NCI-H1105 treated with DMSO at 0.1 percent for 48 hours (cell line): Measurements from ENCODE around the gene FTH1.
A peak's percentile ranks its signal among the peaks of the same experiment; 100 is the strongest.
"Not testable (repeated sequence)": the region's sequence is repeated elsewhere in the genome, so short reads cannot be mapped to it uniquely, and the experiment has no call there.

ENCODE experiments used
- DNase-seq: peaks from one replicate; lab custom pipeline; 2025; lab: John Stamatoyannopoulos, UW

Gene FTH1

DNA sequence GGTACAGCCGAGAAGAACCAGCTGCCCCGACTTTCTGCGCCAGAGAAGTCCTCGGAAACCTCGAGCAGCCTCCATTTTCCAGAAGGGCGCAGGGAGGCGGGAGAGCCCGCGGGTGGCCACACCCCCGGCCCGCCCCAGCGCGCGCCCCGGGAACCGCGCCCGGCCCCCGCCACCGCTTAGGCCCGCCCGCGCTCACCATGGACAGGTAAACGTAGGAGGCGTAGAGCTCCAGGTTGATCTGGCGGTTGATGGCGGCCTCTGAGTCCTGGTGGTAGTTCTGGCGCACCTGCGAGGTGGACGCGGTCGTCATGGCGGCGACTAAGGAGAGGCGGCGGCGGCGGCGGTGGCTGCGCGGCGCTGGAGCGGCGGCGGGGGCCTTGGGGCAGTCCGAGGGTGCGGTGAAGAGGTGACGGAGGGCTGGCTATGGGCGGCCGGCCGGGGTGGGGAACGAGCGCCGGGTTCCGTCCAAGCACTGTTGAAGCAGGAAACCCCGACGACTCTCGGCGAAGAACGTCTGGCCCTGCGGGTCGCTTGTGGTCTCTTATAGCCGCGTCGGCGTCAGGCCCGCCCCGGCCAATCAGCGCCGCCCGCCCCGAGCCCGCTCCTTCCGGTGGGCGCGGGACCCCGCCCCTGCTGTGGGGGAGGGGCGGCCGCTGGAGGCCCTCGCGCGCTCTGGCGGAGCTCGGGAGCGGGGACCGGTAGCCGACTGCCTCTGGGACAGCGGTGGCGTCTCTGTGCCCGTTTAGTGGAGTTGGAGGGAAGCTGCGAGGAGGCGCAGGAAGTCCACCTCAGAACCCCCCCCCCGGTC, at the start of gene FTH1:
Gene FTH1 (minus strand): TSS at position 519 of the 808 bp plus-strand sequence. CDS start 209 bp downstream, at position 310.
- DNase-seq = peak; percentile 92

- DNase-seq = no peak
Measured at GRCh38 chr11:62015615-62016014, 48.2 kb upstream of the FTH1 start.

DNA sequence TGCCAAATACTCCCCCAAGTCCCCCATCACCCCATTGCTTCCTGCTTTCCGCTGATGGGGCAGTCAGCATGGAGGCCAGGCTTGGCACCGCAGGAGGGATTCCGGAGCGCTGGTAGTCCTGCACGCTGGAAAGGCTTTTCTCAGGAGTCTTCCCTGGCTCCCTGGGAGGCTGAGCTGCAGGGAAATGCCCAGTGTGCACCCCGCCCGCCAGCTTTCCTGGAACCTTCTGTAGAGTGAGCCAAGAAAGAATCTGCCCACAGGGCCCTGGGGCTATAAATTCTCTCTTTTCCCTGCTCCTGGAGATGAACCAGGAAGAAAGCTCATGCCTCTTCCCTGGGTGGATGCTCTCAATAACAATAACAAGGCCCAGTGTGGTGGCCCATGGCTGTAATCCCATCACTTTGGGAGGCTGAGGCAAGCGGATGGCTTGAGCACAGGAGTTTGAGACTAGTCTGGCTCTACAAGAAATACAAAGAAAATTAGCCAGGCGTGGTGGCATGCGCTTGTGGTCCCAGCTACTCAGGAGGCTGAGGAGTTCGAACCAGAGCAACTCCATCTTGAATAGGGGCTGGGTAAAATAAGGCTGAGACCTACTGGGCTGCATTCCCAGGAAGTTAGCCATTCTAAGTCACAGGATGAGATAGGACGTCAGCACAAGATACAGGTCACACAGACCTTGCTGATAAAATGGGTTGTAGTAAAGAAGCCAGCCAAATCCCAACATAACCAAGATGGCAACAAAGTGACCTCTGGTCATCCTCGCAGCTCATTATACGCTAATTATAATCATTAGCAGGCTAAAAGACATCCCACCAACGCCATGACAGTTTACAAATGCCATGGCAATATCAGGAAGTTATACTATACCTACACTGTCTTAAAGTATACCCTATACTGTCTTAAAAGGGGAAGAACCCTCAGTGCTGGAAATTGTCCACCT, 46.4 kb upstream of the FTH1 start:
- no peak for DNase-seq

- no peak for DNase-seq
Measured at GRCh38 chr11:62012832-62013461, 45.5 kb upstream of the FTH1 start.

DNA sequence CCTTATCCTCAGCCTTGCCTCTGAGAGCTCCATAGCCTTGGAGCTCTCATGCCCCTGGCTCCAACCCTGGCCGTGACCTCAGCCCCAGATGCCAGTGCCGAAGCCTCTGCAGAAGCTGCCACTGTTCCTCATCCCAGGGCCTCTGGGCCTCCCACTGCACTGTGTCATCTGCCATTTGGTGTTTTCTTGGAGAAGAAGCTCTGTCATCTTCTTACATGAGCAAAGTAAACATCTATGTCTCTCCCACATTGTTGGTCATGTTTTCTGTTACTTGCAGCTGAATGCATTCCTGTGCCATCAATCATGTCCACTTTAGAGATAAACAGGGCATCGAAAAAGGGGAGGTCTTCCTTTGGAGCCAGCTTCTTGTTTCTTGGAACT, 45.0 kb upstream of the FTH1 start:
- DNase-seq = no peak

- no peak for DNase-seq
Measured at GRCh38 chr11:62011881-62012280, 44.4 kb upstream of the FTH1 start.

DNA sequence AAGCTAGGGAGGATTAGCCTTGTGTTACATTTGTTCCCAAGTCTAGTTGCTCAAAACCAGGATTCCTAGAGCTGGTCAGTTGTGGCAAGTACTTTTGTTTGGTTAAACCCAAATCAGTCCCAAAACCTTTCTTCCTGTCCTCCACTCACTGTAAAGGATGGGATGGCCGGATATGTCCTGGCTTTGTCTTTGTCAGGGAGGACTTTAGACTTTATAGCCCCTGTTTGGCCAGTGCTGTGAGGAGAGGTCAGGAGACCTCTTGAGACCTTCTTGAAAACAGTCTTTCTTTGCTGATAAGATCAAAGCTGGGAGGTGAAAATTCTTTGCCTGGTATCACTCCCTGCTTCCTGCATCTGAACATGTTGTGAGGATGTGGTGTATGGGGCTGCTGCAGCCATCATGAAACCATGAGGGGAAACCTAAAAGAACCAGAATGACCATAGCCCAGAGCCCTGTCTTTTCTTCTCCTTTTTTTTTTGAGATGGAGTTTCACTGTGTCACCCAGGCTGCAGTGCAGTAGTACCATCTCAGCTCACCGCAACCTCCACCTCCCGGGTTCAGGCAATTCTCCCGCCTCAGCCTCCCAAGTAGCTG, 43.6 kb upstream of the FTH1 start:
- no peak for DNase-seq

DNA sequence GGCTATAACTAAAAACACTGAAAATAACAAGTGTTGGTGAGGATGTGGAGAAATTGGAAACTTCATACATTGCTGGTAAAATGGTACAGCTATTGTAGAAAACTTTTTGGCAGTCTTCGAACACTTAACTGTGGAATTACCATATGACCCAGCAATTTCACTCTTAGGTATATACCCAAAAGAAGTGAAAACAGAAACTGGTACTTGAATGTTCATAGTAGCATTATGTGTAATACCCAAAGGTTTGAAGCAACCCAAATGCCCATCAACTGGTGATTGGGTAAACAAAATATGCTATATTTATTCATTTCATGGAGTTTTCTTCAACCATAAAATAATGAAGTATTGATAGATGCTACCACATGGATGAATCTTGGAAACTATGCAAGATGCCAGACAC, 40.8 kb upstream of the FTH1 start:
- no peak for DNase-seq

DNA sequence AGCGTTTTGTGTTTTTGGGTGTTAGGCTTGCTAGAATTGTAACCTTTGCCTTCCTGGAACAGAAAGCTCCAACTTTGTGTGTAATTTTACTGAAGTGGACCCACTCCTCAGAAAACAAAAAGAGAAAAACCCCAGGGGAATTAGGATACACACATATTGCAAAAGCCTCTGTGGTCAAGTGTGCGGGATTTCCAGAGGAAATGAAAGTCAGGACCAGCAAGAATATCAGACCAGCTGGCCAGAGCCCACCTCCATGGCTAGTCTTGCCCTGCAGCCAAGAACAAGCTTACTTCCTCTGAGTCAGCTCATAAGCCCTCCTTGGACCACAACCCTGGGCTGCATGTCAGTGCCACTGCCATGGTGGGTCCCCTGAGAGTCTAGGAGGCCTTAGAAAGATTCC, 37.0 kb upstream of the FTH1 start:
- DNase-seq = no peak

DNA sequence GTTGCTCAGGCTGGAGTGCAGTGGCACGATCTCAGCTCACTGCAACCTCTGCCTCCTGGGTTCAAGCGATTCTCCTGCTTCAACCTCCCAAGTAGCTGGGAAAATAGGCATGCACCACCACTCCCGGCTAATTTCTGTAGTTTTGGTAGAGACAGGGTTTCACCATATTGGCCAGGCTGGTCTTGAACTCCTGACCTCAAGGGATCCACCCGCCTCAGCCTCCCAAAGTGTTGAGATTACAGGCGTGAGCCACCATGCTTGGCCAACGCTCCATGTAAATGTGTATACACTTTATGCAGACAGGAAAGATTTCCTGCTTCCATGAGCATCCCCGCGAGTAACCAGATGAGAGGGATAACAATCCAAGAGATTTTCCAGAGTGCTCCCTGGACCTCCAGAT, 34.8 kb upstream of the FTH1 start:
- DNase-seq = not testable (repeated sequence)

DNA sequence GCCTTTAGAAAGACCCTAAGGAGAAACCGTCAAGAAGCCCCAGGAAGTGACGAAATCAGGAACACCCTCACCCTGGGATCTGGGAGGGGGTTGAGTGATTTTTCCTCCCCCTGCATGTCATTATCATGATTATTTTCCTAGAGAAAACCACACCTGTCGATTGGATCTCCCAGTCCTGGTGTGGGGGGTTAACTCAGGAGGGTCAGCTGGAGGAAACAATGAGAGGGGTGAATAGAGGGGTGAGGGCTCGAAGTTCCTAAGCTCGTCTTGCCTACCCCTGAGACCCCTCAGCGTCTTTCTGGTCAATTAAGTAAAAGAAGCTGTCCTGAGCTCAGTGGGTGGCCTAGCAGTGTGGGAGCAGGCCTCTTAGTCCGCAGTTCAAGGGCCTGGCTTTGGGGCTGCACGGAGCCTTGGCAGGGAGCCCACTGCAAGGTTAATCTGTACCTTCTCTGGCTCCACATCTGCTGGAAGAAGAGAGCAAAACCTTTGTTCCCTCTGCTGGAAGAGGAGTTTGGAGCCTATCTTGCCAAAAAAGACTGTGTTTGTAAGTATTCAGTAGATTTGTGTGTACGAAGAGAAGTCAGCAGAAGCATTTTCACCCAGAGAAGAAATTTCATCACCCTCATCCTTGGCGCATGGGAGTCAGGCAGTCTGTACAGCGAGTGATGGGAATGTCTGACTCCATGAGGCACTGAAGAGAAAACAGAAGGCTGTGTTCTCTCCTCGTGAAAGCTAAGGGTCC, 34.2 kb upstream of the FTH1 start:
- DNase-seq = peak; percentile 10

GRCh38 chr11:62000539-62001446, 33.4 kb upstream of the FTH1 start:
- no peak for DNase-seq

DNA sequence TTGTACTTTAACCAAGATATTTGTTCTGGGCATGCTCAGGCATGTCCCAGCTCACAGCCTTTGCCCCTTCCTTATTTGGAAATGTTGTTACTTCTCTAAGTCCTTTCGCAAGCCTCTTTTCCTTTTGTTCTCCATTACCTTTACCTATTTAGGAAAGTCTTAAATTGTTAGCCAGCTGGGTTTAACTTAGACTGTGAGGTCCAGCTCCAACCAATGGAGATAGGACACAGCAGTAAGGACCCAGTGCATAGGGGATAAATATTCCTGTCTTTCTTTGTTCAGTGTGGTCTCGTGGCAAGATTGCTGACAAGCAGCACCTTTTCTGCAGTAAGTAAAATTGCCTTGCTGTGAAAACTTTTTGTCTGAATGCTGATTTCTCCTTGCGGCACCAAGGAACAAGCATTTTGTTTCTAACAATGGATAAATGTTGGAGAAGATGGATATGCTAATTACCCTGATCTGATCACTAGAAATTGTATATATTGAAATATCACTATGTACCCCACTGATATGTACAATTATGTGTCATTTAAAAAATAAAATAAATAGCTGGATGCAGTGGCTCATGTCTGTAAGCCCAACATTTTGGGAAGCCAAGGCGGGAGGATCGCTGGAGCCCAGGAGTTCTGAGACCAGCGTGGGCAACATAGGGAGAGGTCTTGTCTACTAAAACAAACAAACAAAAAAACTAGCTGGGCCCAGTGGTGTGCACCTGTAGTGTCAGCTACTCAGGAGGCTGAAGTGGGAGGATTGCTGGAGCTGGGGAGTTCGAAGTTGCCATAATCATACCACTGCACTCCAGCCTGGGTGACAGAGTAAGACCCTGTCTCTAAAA, 31.9 kb upstream of the FTH1 start:
- peak; percentile 8 for DNase-seq

- no peak for DNase-seq
Measured at GRCh38 chr11:61996933-61997332, 29.5 kb upstream of the FTH1 start.

GRCh38 chr11:61994981-61995380, 27.5 kb upstream of the FTH1 start:
- DNase-seq = no peak

DNA sequence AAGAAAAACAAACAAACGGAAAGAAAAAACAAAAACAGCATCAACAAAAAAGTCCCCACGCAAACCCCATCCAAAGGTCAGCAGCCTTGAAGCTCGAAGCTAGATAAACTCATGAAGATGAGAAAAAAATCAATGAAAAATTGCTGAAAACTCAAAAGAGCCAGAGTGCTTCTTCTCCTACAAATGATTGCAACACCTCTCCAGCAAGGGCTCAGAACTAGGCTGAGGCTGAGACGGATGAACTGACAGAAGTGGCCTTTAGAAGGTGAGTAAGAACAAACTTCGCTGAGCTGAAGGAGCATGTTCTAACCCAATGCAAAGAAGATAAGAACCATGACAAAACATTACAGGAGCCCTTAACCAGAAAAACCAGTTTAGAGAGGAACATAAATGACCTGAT, 18.4 kb upstream of the FTH1 start:
- no peak for DNase-seq

DNA sequence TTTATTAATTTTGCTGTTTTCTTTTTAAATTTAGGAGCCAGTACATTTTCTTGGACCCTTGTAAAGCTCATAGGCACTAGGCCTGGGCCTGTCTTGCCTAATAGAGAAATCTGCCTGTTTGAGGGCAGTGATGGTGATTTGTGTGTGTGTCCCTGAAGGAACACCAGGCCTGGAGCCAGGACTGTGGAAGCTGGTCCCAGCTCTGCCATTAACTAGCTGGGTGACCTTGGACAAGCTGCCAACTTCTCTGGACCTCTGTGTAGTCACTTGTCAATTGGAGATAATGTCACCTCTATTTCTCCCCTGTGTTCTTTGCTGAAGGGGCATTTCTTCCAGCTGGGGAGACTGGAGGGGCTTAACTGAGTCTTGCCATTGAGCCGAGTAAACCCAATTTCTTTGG, 16.0 kb upstream of the FTH1 start:
- no peak for DNase-seq

- no peak for DNase-seq
Measured at GRCh38 chr11:61980783-61981541, 13.5 kb upstream of the FTH1 start.
